H9 (cell line): ENCODE results near the gene USP7. TPM values are rescaled to one million over a fixed set of nuclear protein-coding genes. Genes with fewer than 3 reads are reported as not detected.

Experiments
- DNase-seq: peaks from one replicate; pipeline ENCODE4 v3.0.0-alpha.2; 2017
- H2AFZ ChIP-seq: one replicate; pipeline ENCODE4 v1.6.1; 2013; ENCODE audit warnings: mild to moderate bottlenecking, low read length, control low read depth, moderate library complexity
- H2AK5ac ChIP-seq: 2 replicates; pipeline ENCODE4 v1.6.1; 2013; ENCODE audit warnings: low read length, control low read depth, mixed read lengths; ENCODE audit not compliant: insufficient read length
- H2BK120ac ChIP-seq: one replicate; pipeline ENCODE4 v1.6.1; 2013; ENCODE audit warnings: low read depth, mild to moderate bottlenecking, low read length, control low read depth, inconsistent platforms; ENCODE audit not compliant: poor library complexity, severe bottlenecking
- H2BK12ac ChIP-seq: 2 replicates; pipeline ENCODE4 v1.6.1; 2013; ENCODE audit warnings: low read length, control low read depth, mixed read lengths, low read depth; ENCODE audit not compliant: insufficient read length
- H2BK15ac ChIP-seq: 2 replicates; pipeline ENCODE4 v1.6.1; 2013; ENCODE audit warnings: low read depth, low read length, control low read depth
- H2BK20ac ChIP-seq: one replicate; pipeline ENCODE4 v1.6.1; 2013; ENCODE audit warnings: low read depth, mild to moderate bottlenecking, low read length, control low read depth, inconsistent platforms; ENCODE audit not compliant: poor library complexity, severe bottlenecking
- H2BK5ac ChIP-seq: 2 replicates; pipeline ENCODE4 v1.6.1; 2013; ENCODE audit warnings: low read length, control low read depth, mixed read lengths; ENCODE audit not compliant: insufficient read length
- H3K14ac ChIP-seq: 2 replicates; pipeline ENCODE4 v1.6.1; 2013; ENCODE audit warnings: low read length, control low read depth; ENCODE audit not compliant: insufficient read depth
- H3K18ac ChIP-seq: 2 replicates; pipeline ENCODE4 v1.6.1; 2013; ENCODE audit warnings: low read depth, mild to moderate bottlenecking, mixed read lengths, low read length, control low read depth; ENCODE audit not compliant: insufficient read length
- H3K23ac ChIP-seq: 2 replicates; pipeline ENCODE4 v1.6.1; 2013; ENCODE audit warnings: low read length, control low read depth, mixed read lengths, low read depth; ENCODE audit not compliant: insufficient read length
- H3K23me2 ChIP-seq: 2 replicates; pipeline ENCODE4 v1.6.1; 2013; ENCODE audit warnings: low read depth, mild to moderate bottlenecking, mixed read lengths, low read length, control low read depth; ENCODE audit not compliant: insufficient read length, poor library complexity, severe bottlenecking
- H3K27ac ChIP-seq: 2 replicates; pipeline ENCODE4 v1.5.1; 2013; ENCODE audit warnings: low read length, control low read depth, mixed read lengths, low read depth; ENCODE audit not compliant: insufficient read length
- H3K27me3 ChIP-seq: 2 replicates; pipeline ENCODE4 v1.6.1; 2013; ENCODE audit warnings: low read length, control low read depth, inconsistent platforms; ENCODE audit not compliant: insufficient read depth
- H3K4ac ChIP-seq: 2 replicates; pipeline ENCODE4 v1.6.1; 2013; ENCODE audit warnings: low read depth, mild to moderate bottlenecking, control low read depth, inconsistent platforms, low read length, moderate library complexity
- H3K4me1 ChIP-seq: 2 replicates; pipeline ENCODE4 v1.6.1; 2013; ENCODE audit warnings: low read length, control low read depth, inconsistent platforms; ENCODE audit not compliant: insufficient read depth
- H3K4me2 ChIP-seq: 2 replicates; pipeline ENCODE4 v1.6.1; 2013; ENCODE audit warnings: low read length, control low read depth, mixed read lengths; ENCODE audit not compliant: insufficient read length, insufficient read depth
- H3K56ac ChIP-seq: 2 replicates; pipeline ENCODE4 v1.6.1; 2013; ENCODE audit warnings: low read depth, mild to moderate bottlenecking, mixed read lengths, low read length, control low read depth; ENCODE audit not compliant: insufficient read length
- H3K79me1 ChIP-seq: 2 replicates; pipeline ENCODE4 v1.6.1; 2013; ENCODE audit warnings: low read depth, mild to moderate bottlenecking, moderate library complexity, low read length, control low read depth, inconsistent platforms; ENCODE audit not compliant: insufficient read depth, poor library complexity, severe bottlenecking
- H3K79me2 ChIP-seq: 2 replicates; pipeline ENCODE4 v1.6.1; 2013; ENCODE audit warnings: low read length, control low read depth, inconsistent platforms; ENCODE audit not compliant: insufficient read depth
- H3K9ac ChIP-seq: 2 replicates; pipeline ENCODE4 v1.6.1; 2013; ENCODE audit warnings: low read length, control low read depth, mixed read lengths; ENCODE audit not compliant: insufficient read length; ENCODE audit errors: extremely low read depth
- H3K9me3 ChIP-seq: one replicate; pipeline ENCODE4 v1.6.1; 2013; ENCODE audit warnings: low read depth, low read length, inconsistent platforms; ENCODE audit not compliant: control insufficient read depth
- H3T11ph ChIP-seq: one replicate; pipeline ENCODE4 v1.6.1; 2013; ENCODE audit warnings: mild to moderate bottlenecking, low read length, control low read depth, inconsistent platforms
- H4K20me1 ChIP-seq: one replicate; pipeline ENCODE4 v1.6.1; 2013; ENCODE audit not compliant: control insufficient read depth, insufficient read length, insufficient read depth
- H4K5ac ChIP-seq: 2 replicates; pipeline ENCODE4 v1.6.1; 2013; ENCODE audit warnings: low read depth, mild to moderate bottlenecking, mixed read lengths, low read length, control low read depth; ENCODE audit not compliant: insufficient read length
- H4K8ac ChIP-seq: replicated peaks from 2 replicates; pipeline ENCODE4 v1.6.1; 2013; ENCODE audit warnings: low read length, control low read depth, mixed read lengths, low read depth; ENCODE audit not compliant: insufficient read length
- H4K91ac ChIP-seq: 2 replicates; pipeline ENCODE4 v1.6.1; 2013; ENCODE audit warnings: low read depth, mild to moderate bottlenecking, moderate library complexity, mixed read lengths, low read length, control low read depth; ENCODE audit not compliant: insufficient read length
- H3K27ac Mint-ChIP-seq, 3 experiments: 2 replicates in 2 of 3; 3 replicates in 1 of 3; pipeline ENCODE4 v1.8.0; 2020 to 2021; ENCODE audit warnings: mixed read lengths in 3 of 3, mild to moderate bottlenecking in 1 of 3, moderate library complexity in 1 of 3
- H3K27me3 Mint-ChIP-seq: 2 replicates; pipeline ENCODE4 v1.8.0; 2021; ENCODE audit warnings: low read depth, mild to moderate bottlenecking, moderate library complexity, mixed read lengths
- H3K36me3 Mint-ChIP-seq, 3 experiments: 2 replicates in 2 of 3; 3 replicates in 1 of 3; pipeline ENCODE4 v1.8.0; 2020 to 2021; ENCODE audit warnings: low read depth in 3 of 3, mixed read lengths in 3 of 3; ENCODE audit not compliant: insufficient read depth in 1 of 3
- H3K4me1 Mint-ChIP-seq, 2 experiments: 2 replicates each; pipeline ENCODE4 v1.8.0; 2020; ENCODE audit warnings: mixed read lengths in 2 of 2
- H3K4me3 Mint-ChIP-seq, 2 experiments: 2 replicates in 1 of 2; 3 replicates in 1 of 2; pipeline ENCODE4 v1.8.0; 2020 to 2021; ENCODE audit warnings: mild to moderate bottlenecking in 2 of 2, mixed read lengths in 2 of 2, moderate library complexity in 1 of 2
- H3K9me3 Mint-ChIP-seq, 2 experiments: 2 replicates in 1 of 2; 3 replicates in 1 of 2; pipeline ENCODE4 v1.8.0; 2020; ENCODE audit warnings: mild to moderate bottlenecking in 2 of 2, mixed read lengths in 2 of 2, moderate library complexity in 1 of 2
- CTCF ChIP-seq: fragments of 200-600 bp; sonication (generic); conservative IDR thresholded peaks from 3 replicates; pipeline ENCODE4 v1.8.0; 2021; ENCODE audit warnings: antibody characterized with exemption, mild to moderate bottlenecking
- WGBS: extraction: QIAGEN DNeasy Blood & Tissue Kit; methylation state at CpG from one replicate; pipeline ENCODE4 v1.1.7; 2013; ENCODE audit warnings: missing lambda C conversion rate, low lambda C conversion rate, mixed read lengths; ENCODE audit not compliant: insufficient read length; ENCODE audit errors: extremely low coverage; 5-methylcytosine and 5-hydroxymethylcytosine counted together
- total RNA-seq: library from RNA; stranded (reverse); gene quantifications from 2 replicates; pipeline ENCODE4 v1.2.1, GENCODE V29; 2021

Gene USP7
- total RNA-seq, 1 experiment from 2014 or later = 192 TPM

DNA sequence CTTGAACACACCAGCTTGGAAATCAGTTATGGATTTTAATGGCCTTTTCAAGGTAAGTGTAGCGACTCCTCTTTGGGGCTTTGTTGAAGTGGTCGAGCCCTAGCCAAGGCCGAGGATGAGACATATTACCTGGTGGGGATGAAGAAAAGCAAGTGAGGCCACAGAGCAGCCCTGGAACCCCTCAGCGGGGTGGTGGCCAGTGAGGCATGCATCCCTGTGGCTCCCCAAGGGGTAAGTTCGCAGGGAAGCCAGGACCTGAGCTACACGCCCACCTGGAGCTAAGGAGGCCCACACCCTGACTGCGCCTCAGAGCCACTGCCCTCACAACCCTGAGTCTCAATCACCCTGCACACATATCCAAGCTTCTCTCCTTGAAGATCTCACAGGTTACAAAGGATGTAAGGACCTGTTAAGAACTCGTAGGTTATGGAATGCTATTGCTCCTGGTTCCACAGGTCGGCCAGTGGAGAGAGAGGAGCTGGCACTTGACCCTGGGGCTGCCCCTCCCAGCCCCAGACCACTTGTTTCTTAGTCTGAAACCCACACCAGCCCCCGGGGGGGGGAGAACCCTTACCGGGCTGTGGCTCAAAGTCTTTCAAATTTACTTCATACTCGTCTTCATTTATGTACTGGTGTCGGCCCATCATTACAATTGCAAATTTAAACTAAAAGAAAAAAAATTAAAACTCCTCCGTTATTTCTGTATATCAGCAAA lies 69.6 kb downstream of the USP7 start:
- Histone ChIP-seq H3K27ac (no peak overlapping the region), H2AK5ac (no peak overlapping the region), H4K5ac (no peak overlapping the region), H2BK120ac (no peak overlapping the region), H3K14ac (no peak overlapping the region), H3K4me1 (no peaks in the 10 kb centered on the region), H3K27me3 (no peaks in the 10 kb centered on the region), H4K91ac (no peak overlapping the region), H3K4me2 (no peak overlapping the region), H3K79me2 (no peaks in the 10 kb centered on the region), H2BK20ac (no peak overlapping the region), H3K9me3 (no peaks in the 10 kb centered on the region), H4K20me1 (no peaks in the 10 kb centered on the region), H3T11ph (no peak overlapping the region), H2BK12ac (no peak overlapping the region), H4K8ac (no peak overlapping the region), H3K9ac (no peak overlapping the region), H2BK5ac (no peak overlapping the region), H3K23me2 (no peaks in the 10 kb centered on the region), H3K56ac (no peak overlapping the region), H3K23ac (no peak overlapping the region), H3K18ac (no peak overlapping the region), H3K4ac (no peak overlapping the region), H3K79me1 (no peaks in the 10 kb centered on the region), H2AFZ (no peak overlapping the region), H2BK15ac (no peak overlapping the region)
- Mint-ChIP-seq H3K27ac (no peak overlapping the region; a peak in 1 of 7 replicates), H3K4me3 (no peak overlapping the region), H3K36me3 (peaks cover 68 to 91% (median 91%) of the 10 kb centered on the region in 3 experiments), H3K27me3 (peaks cover 1% of the 10 kb centered on the region; the same call in 1 of the 2 replicates), H3K4me1 (no peaks in the 10 kb centered on the region; a peak in 1 of 4 replicates), H3K9me3 (no peaks in the 10 kb centered on the region)
- WGBS = no CpG with 5 or more reads among the region's 14 CpGs
- no peak for TF ChIP-seq CTCF
- DNase-seq = no peak
